Measurements from ENCODE around the gene TRPM4.

DNA sequence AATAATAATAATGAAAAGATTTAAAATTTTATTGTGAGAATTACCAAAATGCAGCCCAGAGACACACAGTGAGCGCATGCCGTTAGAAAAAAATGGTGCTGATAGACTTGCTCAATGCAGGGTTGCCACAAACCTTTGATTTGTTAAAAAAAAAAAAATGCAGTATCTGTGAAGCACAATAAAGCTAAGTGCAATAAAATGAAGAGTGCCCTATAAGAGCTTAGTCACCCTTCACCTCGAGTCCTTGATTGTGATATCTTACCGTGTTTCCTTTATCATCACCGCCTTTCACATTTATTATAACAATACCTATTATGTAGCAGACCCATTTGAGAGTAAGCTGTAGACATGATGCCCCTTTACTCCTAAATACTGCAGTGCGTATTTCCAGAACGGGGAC lies 84.2 kb downstream of the TRPM4 start:
- TF ChIP-seq CTCF (IDR thresholded peaks at IDR 0.05), result no peak
- TF ChIP-seq POLR2A (IDR thresholded peaks at IDR 0.05), result no peak
- no peak for TF ChIP-seq POLR2AphosphoS5 (IDR thresholded peaks at IDR 0.05)
